Activated CD4-positive, alpha-beta T cell treated with anti-CD3 and anti-CD28 coated beads, Interleukin-2, amount 10 ng/mL, durations not matched to agents 24 days and 14 days (primary cell): ENCODE measurements around the gene LRRTM3. TPM values are rescaled to one million over a fixed set of nuclear protein-coding genes. Genes with fewer than 3 reads are reported as not detected.

ENCODE experiments used
- DNase-seq: peaks from one replicate; pipeline ENCODE4 v3.0.0; 2022
- H3K27ac Mint-ChIP-seq: one replicate; pipeline ENCODE4 v1.8.0; 2022; ENCODE audit warnings: mild to moderate bottlenecking, mixed read lengths
- H3K27me3 Mint-ChIP-seq: one replicate; pipeline ENCODE4 v1.8.0; 2022; ENCODE audit warnings: mixed read lengths
- H3K36me3 Mint-ChIP-seq: one replicate; pipeline ENCODE4 v1.8.0; 2022; ENCODE audit warnings: low read depth, mild to moderate bottlenecking, mixed read lengths
- H3K4me1 Mint-ChIP-seq: one replicate; pipeline ENCODE4 v1.8.0; 2021; ENCODE audit warnings: mixed read lengths
- H3K4me3 Mint-ChIP-seq: one replicate; pipeline ENCODE4 v1.8.0; 2022; ENCODE audit warnings: mild to moderate bottlenecking, moderate library complexity, mixed read lengths
- H3K9me3 Mint-ChIP-seq: one replicate; pipeline ENCODE4 v1.8.0; 2021; ENCODE audit warnings: mixed read lengths
- intact Hi-C: fragments of 100-400 bp; cut with micrococcal nuclease; formaldehyde crosslinking; loops from one replicate; pipeline ENCODE4 v1.15.1; 2023
- total RNA-seq: library from RNA; stranded (reverse); gene quantifications from 2 replicates; pipeline ENCODE4 v1.2.3, GENCODE V29; 2022

Gene LRRTM3
- total RNA-seq, 1 donor from 2014 or later, result not detected

DNA sequence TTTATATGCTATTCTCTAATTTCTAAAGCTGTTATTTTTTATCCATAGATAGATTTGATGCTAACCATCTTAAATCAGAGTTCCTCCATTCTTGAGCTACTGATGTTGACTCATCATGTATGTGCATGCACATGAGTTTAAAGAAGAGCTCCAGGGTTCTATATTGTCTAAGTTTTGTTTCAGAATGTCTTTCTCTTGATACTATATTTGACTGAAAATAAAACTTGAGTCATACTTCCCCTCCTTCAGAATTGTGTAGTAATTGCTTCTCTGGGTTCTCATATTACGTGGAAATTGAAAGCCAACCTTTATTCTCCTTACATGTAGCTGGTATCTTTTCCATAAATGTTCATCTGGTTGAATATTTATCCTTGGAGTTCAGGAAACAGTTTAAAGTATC lies 89.4 kb downstream of the LRRTM3 start:
- Mint-ChIP-seq H3K27ac (no peak overlapping the region), H3K9me3 (no peaks in the 10 kb centered on the region), H3K4me3 (no peak overlapping the region), H3K27me3 (no peaks in the 10 kb centered on the region), H3K4me1 (no peaks in the 10 kb centered on the region), H3K36me3 (no peaks in the 10 kb centered on the region)
- DNase-seq, result no peak
- intact Hi-C loops, result no loop called here

DNA sequence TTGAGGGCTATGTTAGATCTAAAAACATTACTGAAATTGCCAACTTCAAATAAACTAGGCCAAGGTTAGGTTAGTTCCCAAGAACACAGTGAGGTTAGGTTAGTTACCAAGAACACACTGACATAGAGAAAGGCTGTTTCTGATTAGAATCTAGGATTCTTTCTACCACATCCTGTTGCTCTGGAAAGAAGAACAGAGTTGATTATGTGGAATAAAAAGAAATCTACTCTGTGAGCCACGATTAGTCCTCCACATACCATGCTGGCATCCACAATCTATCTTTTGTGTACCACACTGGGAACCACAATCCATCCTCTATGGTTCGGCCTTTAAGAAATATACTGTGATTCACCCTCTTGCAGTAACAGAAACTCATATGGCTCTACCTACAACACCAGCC lies 91.4 kb downstream of the LRRTM3 start:
- Mint-ChIP-seq H3K4me3 (no peak overlapping the region), H3K36me3 (no peaks in the 10 kb centered on the region), H3K4me1 (no peaks in the 10 kb centered on the region), H3K9me3 (no peaks in the 10 kb centered on the region), H3K27me3 (no peaks in the 10 kb centered on the region), H3K27ac (no peak overlapping the region)
- intact Hi-C loops, result no loop called here
- DNase-seq, result no peak

DNA sequence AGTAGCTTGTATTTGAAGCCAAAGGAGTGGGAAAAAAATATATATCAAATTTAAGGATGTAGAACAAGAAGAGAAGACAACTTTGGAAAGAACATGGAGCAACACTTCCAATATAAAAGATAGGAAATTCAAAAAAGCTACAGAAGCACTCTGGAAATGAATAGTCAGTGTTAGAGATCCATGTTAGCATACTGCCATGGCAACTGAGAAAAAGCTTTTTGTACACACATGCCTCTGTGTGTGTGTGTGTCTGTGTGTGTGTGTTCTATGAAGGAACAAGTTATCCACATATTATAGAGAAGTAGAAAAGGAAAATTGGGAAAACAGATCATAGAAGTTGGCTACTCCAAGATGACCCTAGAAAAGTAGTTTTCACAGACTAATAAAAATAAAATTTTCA lies 96.3 kb downstream of the LRRTM3 start:
- Mint-ChIP-seq H3K4me1 (no peaks in the 10 kb centered on the region), H3K4me3 (no peak overlapping the region), H3K27me3 (no peaks in the 10 kb centered on the region), H3K27ac (no peak overlapping the region), H3K9me3 (peaks cover 3% of the 10 kb centered on the region), H3K36me3 (no peaks in the 10 kb centered on the region)
- no peak for DNase-seq
- intact Hi-C loops, result no loop called here

DNA sequence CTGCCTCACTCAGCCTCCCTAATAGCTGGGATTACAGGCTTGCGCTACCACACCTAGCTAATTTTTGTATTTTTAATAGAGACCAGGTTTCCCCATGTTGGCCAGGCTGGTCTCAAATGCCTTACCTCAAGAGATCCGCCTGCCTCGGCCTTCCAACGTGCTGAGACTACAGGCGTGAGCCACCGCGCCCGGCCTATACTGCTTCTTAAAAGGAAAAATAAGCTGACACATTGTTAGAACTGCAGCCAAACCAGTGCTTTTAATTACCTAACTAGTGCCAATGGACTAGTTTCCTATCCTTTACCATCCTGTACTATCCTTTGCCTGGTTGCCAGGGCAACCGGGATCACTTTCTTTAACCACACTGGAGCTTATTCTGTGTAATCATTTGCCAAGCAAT lies 108.0 kb downstream of the LRRTM3 start:
- Mint-ChIP-seq H3K27me3 (no peaks in the 10 kb centered on the region), H3K4me1 (no peaks in the 10 kb centered on the region), H3K4me3 (no peak overlapping the region), H3K36me3 (no peaks in the 10 kb centered on the region), H3K27ac (no peak overlapping the region), H3K9me3 (no peaks in the 10 kb centered on the region)
- DNase-seq, result no peak
- intact Hi-C loops, result no loop called here

DNA sequence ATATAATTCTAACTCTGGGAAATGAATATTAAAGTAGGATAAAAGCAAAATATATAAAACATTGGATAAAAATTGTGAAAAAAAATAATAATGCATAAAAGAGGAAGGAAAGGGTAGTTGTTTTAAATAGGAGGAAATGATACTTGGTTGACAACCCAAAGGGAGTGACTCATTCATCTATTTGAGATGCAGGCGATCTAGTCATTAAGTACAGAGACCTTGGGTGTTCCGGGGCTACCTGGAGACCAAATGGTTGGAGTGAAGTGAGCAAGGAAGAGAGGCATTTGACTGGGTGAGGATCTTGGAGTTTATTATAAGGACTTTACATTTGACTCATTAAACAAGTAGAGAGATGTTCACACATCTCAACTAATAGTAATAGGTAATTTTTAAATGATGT lies 111.0 kb downstream of the LRRTM3 start:
- H3K27ac Mint-ChIP-seq, result no peak overlapping the region
- H3K4me3 Mint-ChIP-seq, result no peak overlapping the region
- no peaks in the 10 kb centered on the region for H3K9me3 Mint-ChIP-seq
- no peaks in the 10 kb centered on the region for H3K27me3 Mint-ChIP-seq
- no peaks in the 10 kb centered on the region for H3K4me1 Mint-ChIP-seq
- no peak for DNase-seq
- no peaks in the 10 kb centered on the region for H3K36me3 Mint-ChIP-seq
- intact Hi-C loops, result no loop called here

DNA sequence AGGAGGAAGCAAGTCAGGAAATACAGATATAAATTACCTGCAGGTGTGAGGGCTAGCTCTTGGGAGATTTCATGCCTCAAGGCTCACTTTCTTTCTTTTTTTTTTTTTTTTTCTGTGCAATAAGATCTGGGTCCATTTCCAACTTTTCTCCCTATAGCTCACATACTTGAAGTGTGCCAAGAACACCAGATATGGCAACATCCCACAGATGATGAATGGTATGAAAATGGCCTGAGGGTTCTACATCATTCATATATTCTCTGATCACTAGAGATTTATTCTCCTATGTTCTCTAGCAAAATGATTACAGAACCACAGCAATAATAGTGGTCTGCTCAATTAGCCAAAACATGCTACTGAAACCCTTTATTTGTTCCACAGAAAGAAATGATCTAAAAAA lies 117.2 kb downstream of the LRRTM3 start:
- DNase-seq, result no peak
- intact Hi-C loops, result no loop called here
- Mint-ChIP-seq H3K4me1 (no peaks in the 10 kb centered on the region), H3K27ac (no peak overlapping the region), H3K27me3 (no peaks in the 10 kb centered on the region), H3K36me3 (no peaks in the 10 kb centered on the region), H3K4me3 (no peak overlapping the region), H3K9me3 (no peaks in the 10 kb centered on the region)

DNA sequence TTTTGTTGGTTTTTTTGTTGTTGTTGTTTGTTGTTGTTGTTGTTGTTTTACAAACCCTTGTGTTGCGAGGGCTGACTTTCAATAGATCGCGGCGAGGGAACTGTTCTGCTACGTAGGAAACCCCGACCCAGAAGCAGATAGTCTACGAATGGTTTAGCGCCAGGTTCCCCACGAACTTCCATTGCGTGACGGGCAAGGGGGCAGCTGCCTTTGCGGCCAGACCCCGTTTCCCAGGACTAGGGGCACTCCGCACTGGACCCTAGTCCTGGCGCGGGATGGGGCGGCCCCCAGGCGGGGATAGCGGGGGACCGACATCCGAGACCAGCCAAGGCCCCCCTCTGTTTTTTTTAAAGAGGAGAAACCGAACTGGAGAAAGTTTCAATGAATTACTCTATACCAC lies 119.6 kb downstream of the LRRTM3 start:
- Mint-ChIP-seq H3K4me3 (no peak overlapping the region), H3K36me3 (no peaks in the 10 kb centered on the region), H3K27ac (no peak overlapping the region), H3K9me3 (no peaks in the 10 kb centered on the region), H3K4me1 (no peaks in the 10 kb centered on the region), H3K27me3 (no peaks in the 10 kb centered on the region)
- intact Hi-C loops, result no loop called here
- DNase-seq, result no peak

DNA sequence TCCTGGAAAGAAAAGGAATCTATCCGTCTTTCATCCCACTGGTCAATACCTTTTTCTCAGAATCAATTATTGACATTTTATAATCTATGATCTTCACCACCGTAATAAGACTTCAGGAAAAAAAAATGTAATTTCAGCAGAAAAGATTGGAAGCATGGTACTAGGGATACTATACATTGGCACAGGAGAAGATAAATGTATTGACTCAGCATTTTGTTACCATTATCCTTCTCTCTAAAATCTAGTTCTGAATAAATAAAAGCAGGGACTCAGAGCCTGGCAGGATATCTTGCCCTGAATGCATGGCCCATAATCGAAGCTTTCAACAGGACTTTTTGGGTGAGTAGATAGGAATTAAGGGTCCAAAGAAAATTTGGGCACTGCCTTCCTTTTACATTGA lies 120.7 kb downstream of the LRRTM3 start:
- Mint-ChIP-seq H3K27ac (no peak overlapping the region), H3K27me3 (no peaks in the 10 kb centered on the region), H3K36me3 (no peaks in the 10 kb centered on the region), H3K4me1 (no peaks in the 10 kb centered on the region), H3K4me3 (no peak overlapping the region), H3K9me3 (no peaks in the 10 kb centered on the region)
- DNase-seq, result no peak
- intact Hi-C loops, result no loop called here

DNA sequence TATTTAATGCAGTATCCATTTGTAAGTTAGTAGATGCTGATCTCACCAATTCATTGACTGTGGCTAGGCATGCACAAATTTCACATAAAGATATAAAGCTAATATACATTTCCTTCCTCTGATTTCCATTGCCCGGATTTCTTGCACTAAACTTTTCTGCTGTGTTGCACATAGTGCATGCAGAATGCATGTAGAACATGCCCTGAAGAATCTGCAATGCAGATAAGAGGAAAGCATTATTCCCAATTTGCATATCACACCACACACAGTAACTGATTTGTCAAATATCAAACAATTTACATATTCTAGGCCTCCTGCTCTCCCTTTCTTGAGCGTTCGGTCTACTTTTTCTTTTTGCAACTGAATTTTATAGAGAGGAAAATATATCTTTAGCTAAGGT lies 124.2 kb downstream of the LRRTM3 start:
- Mint-ChIP-seq H3K9me3 (no peaks in the 10 kb centered on the region), H3K27ac (no peak overlapping the region), H3K4me1 (no peaks in the 10 kb centered on the region), H3K36me3 (no peaks in the 10 kb centered on the region), H3K4me3 (no peak overlapping the region), H3K27me3 (no peaks in the 10 kb centered on the region)
- intact Hi-C loops, result no loop called here
- DNase-seq, result no peak

DNA sequence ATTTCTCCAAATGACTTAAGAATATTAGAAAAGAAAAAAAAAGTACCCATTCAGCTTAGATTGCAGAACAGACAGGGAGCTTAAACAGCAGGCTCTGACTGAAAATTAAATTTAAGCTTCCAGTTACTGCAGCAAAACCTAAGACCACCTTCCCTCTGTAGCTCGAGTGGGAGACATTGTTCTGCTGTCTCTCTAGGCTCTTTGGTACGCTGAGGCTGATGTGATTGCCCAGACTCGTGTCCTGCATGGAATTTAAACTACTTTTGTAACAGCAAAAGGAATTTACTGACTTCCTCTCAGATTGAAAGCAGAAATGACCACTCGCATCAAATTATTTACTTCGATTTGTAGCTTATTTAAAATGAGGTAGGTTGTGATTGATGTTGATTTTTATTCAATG lies 124.6 kb downstream of the LRRTM3 start:
- Mint-ChIP-seq H3K27me3 (no peaks in the 10 kb centered on the region), H3K9me3 (no peaks in the 10 kb centered on the region), H3K4me3 (no peak overlapping the region), H3K27ac (no peak overlapping the region), H3K4me1 (no peaks in the 10 kb centered on the region), H3K36me3 (no peaks in the 10 kb centered on the region)
- intact Hi-C loops, result no loop called here
- DNase-seq, result no peak

DNA sequence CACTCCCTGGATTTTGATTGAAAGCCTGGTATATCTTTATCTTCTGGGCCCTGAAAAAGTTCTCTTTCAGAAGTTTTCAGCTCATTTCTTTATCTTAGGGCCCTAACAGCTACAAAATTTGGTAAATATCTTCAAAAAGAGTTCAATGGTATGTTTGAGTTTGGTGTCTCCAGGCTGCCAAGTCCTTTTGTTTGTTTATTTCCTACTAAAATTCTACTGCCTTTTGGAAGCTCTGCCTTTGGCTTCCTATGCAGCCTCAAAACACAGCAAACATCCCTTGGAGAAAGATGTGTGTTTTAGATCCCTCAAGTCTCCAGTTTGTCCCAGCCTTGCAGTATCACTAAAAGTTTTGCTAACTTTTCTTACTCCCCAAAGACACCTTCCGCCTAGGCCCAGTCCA lies 146.8 kb downstream of the LRRTM3 start:
- Mint-ChIP-seq H3K9me3 (no peaks in the 10 kb centered on the region), H3K4me3 (no peak overlapping the region), H3K4me1 (no peaks in the 10 kb centered on the region), H3K27ac (no peak overlapping the region), H3K27me3 (no peaks in the 10 kb centered on the region), H3K36me3 (no peaks in the 10 kb centered on the region)
- intact Hi-C loops, result no loop called here
- no peak for DNase-seq

DNA sequence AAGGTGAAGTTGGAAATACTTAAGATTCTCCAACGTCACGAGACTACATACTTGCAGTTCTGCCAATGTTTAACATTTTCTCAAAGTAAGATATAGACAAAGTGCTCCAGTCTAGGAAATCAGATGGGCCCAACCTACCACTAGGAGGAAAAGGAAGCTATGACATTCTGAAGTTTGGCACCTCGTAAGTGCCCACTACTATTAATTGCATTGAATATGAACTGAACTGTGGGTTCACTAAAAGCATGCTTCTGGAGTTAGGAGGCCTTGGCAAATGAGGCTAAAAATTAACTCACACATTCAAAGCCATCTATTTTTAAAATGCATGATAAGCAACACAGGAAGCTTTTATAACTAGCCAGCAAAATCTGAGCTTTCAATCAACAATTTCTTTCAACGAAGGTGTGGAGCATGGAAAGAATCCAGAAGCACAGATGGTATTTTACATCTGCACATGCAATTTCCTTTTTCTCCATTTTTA lies 149.7 kb downstream of the LRRTM3 start:
- no peak overlapping the region for H3K27ac Mint-ChIP-seq
- H3K27me3 Mint-ChIP-seq, result no peaks in the 10 kb centered on the region
- H3K9me3 Mint-ChIP-seq, result no peaks in the 10 kb centered on the region
- DNase-seq, result no peak
- intact Hi-C loops, result no loop called here
- H3K4me1 Mint-ChIP-seq, result no peaks in the 10 kb centered on the region
- H3K36me3 Mint-ChIP-seq, result no peaks in the 10 kb centered on the region
- no peak overlapping the region for H3K4me3 Mint-ChIP-seq

DNA sequence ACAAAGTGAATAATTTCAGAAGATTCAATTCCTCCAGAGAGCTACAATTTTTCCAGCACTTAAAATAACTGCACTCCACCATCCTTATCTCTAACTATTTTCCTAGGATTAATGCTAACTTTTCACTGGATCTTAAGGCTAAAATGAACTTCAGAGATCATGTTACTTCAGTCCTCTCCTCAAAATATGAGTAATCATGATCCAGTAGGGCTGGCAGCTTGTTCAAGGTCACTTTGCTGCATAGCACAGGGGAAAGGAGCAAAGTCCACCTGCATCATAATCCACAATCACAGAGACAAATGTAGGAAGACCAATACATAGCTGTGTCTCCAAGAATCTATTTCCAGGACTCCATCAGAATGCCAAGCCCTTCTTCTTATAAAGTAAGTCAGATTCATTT lies 150.3 kb downstream of the LRRTM3 start:
- no peaks in the 10 kb centered on the region for H3K36me3 Mint-ChIP-seq
- no peak overlapping the region for H3K27ac Mint-ChIP-seq
- intact Hi-C loops, result no loop called here
- no peaks in the 10 kb centered on the region for H3K9me3 Mint-ChIP-seq
- H3K4me1 Mint-ChIP-seq, result no peaks in the 10 kb centered on the region
- no peak for DNase-seq
- no peak overlapping the region for H3K4me3 Mint-ChIP-seq
- H3K27me3 Mint-ChIP-seq, result no peaks in the 10 kb centered on the region

DNA sequence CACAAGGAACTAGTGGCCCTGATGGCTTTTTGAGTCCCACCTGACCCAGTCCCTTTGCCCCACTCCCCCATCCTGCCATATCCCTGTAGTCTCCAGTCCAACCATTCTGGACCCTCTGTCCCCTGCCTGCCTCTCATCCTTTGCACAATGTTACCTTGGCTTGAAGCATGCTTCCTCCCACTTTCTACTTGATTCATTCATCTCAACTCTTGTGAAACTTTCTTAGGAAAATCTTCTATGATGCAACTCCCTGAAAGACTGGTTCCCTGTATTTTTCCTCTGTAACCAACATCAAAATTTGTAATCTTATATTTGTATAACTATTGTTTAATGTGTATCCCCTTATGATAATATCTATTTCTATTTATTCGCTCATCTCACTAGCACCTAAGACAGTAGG lies 151.5 kb downstream of the LRRTM3 start:
- Mint-ChIP-seq H3K9me3 (no peaks in the 10 kb centered on the region), H3K4me3 (no peak overlapping the region), H3K27me3 (no peaks in the 10 kb centered on the region), H3K4me1 (no peaks in the 10 kb centered on the region), H3K36me3 (no peaks in the 10 kb centered on the region), H3K27ac (no peak overlapping the region)
- intact Hi-C loops, result no loop called here
- no peak for DNase-seq

DNA sequence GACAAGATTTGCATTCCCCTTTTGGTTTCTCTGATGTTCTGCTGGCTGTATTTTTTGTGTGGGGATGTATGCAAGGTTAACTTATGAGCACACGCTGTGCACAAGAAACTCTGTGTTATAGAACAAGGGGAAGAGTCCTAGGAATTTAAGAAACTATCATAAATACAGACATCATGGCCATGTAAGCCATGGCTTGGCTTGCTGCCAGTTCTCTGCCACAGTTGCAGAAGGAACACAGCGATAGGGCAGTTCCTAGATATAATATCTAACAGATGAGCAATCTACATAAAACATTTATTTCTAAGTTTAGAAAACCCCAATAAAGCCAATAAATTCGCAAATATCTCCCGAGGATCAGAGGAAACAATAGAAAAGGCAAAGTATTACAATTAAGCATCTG lies 153.3 kb downstream of the LRRTM3 start:
- H3K4me1 Mint-ChIP-seq, result no peaks in the 10 kb centered on the region
- H3K36me3 Mint-ChIP-seq, result no peaks in the 10 kb centered on the region
- intact Hi-C loops, result no loop called here
- no peak overlapping the region for H3K27ac Mint-ChIP-seq
- H3K9me3 Mint-ChIP-seq, result no peaks in the 10 kb centered on the region
- no peak overlapping the region for H3K4me3 Mint-ChIP-seq
- no peaks in the 10 kb centered on the region for H3K27me3 Mint-ChIP-seq
- DNase-seq, result no peak
